Panc1 (cell line): ENCODE measurements around the gene FFAR3. TPM values are rescaled to one million over a fixed set of nuclear protein-coding genes. Genes with fewer than 3 reads are reported as not detected.
A peak's percentile ranks its signal among the peaks of the same experiment; 100 is the strongest.

ENCODE experiments used
- ATAC-seq: fragments of 200-7000 bp; cut with Tn5 transposase; 2 replicates; pipeline ENCODE4 v1.9.1; 2020; ENCODE audit warnings: mild to moderate bottlenecking, moderate library complexity
- BruUV-seq: library from RNA; stranded (reverse); fragments of 400-500 nt; replicated peaks from 2 replicates; lab custom pipeline; 2021; lab: Mats Ljungman, UMichigan
- CTCF ChIA-PET: fragments of 300-600 bp; sonication (Branson Sonifier 250); formaldehyde crosslinking; loops from one replicate; lab custom pipeline; 2022; ENCODE audit warnings: antibody characterized with exemption; lab: Charles Lee
- POLR2A ChIA-PET: fragments of 300-600 bp; sonication (Branson Sonifier 250); formaldehyde crosslinking; loops from one replicate; lab custom pipeline; 2022; ENCODE audit warnings: antibody characterized with exemption; lab: Charles Lee
- DNase-seq: peaks from one replicate; pipeline ENCODE4 v3.0.0-alpha.2; 2010; ENCODE audit warnings: low read depth, low spot score
- H3K27ac ChIP-seq: 2 replicates; pipeline ENCODE4 v1.5.1; 2011; ENCODE audit warnings: mild to moderate bottlenecking, low read length, inconsistent platforms
- H3K27me3 ChIP-seq: fragments of 200-500 bp; sonication (Bioruptor generic); 2 replicates; pipeline ENCODE4 v1.6.0; 2014; ENCODE audit warnings: low read length, inconsistent platforms; ENCODE audit not compliant: control insufficient read depth, insufficient read depth
- H3K36me3 ChIP-seq: fragments of 200-500 bp; sonication (Bioruptor generic); 2 replicates; pipeline ENCODE4 v1.5.1; 2014; ENCODE audit warnings: inconsistent platforms, mild to moderate bottlenecking, low read length, moderate library complexity; ENCODE audit not compliant: control insufficient read depth, insufficient read depth
- H3K4me1 ChIP-seq: 2 replicates; pipeline ENCODE4 v1.5.1; 2011; ENCODE audit warnings: inconsistent platforms, mild to moderate bottlenecking, low read length, moderate library complexity; ENCODE audit not compliant: control insufficient read depth, insufficient read depth
- H3K4me3 ChIP-seq, 2 experiments: 2 replicates each; pipeline ENCODE4 v1.5.1; 2011 to 2012; ENCODE audit warnings: low read depth in 2 of 2, low read length in 2 of 2, mild to moderate bottlenecking in 2 of 2, inconsistent platforms in 1 of 2, moderate library complexity in 1 of 2
- H3K9me3 ChIP-seq: fragments of 200-500 bp; sonication (Bioruptor generic); 2 replicates; pipeline ENCODE4 v1.5.1; 2014; ENCODE audit warnings: low read depth, mild to moderate bottlenecking, inconsistent platforms, low read length, moderate library complexity; ENCODE audit not compliant: control insufficient read depth, insufficient read depth
- CTCF ChIP-seq: fragments of 450-650 bp; IDR thresholded peaks from 2 replicates; pipeline ENCODE4 v1.5.1; 2017; ENCODE audit warnings: mild to moderate bottlenecking
- POLR2AphosphoS5 ChIP-seq: IDR thresholded peaks from 2 replicates; pipeline ENCODE4 v1.6.1; 2012; ENCODE audit warnings: mild to moderate bottlenecking, low read depth, low read length, moderate library complexity
- REST ChIP-seq, 2 experiments: IDR thresholded peaks; 2 replicates each; pipeline ENCODE4 v1.6.1; 2011 to 2012; ENCODE audit warnings: low read depth in 2 of 2, control low read depth in 1 of 2, low read length in 1 of 2, mild to moderate bottlenecking in 1 of 2, moderate library complexity in 1 of 2; ENCODE audit not compliant: insufficient read depth in 1 of 2
- SIN3A ChIP-seq: IDR thresholded peaks from 2 replicates; pipeline ENCODE4 v1.6.1; 2012; ENCODE audit warnings: low read depth, mild to moderate bottlenecking, low read length, moderate library complexity, borderline replicate concordance; ENCODE audit not compliant: insufficient read depth
- TCF7L2 ChIP-seq: IDR thresholded peaks from 2 replicates; pipeline ENCODE4 v1.6.1; 2011; ENCODE audit warnings: mild to moderate bottlenecking, low read depth, low read length, inconsistent platforms
- in situ Hi-C: cut with HindIII; loops from 2 replicates; pipeline ENCODE4 v1.10.0; 2016; ENCODE audit warnings: low sequenced_read_pairs, low pct_unique_long_range_greater_than_20kb
- intact Hi-C: fragments of 100-400 bp; cut with micrococcal nuclease; formaldehyde crosslinking; loops from one replicate; pipeline ENCODE4 v1.10.0; 2022; ENCODE audit not compliant: unreplicated experiment
- total RNA-seq: library from RNA; stranded (reverse); gene quantifications from one replicate; pipeline ENCODE4 v1.2.1, GENCODE V29; 2021; ENCODE audit not compliant: unreplicated experiment

FFAR3 gene
- total RNA-seq, 1 experiment from 2014 or later = not detected

GRCh38 chr19:35403116-35403760 is 45.0 kb downstream of the FFAR3 start:
- Histone ChIP-seq H3K9me3 (no peaks in the 10 kb centered on the region), H3K4me1 (no peaks in the 10 kb centered on the region), H3K4me3 (no peak overlapping the region), H3K27me3 (no peaks in the 10 kb centered on the region), H3K27ac (no peak overlapping the region), H3K36me3 (no peaks in the 10 kb centered on the region)
- ChIA-PET CTCF (no interaction called here), POLR2A (interaction anchor here (0.5 to 0.7 kb wide), 2 partner anchors 181 to 245 kb away, joined by 5 read pairs; partner anchors contain the start of gene COX6B1)
- ATAC-seq = no peak
- in situ Hi-C loops (no loop called here), intact Hi-C loops (no loop called here)
- DNase-seq = no peak
- BruUV-seq = no TSS peak
- TF ChIP-seq REST (IDR thresholded peaks at IDR 0.05; ENCODE audit: insufficient read depth in 1 of 2, low read depth in 2 of 2, low read length in 1 of 2) (no peak), SIN3A (no peak), CTCF (no peak), POLR2AphosphoS5 (no peak), TCF7L2 (no peak)

GRCh38 chr19:35404879-35405622 is 46.8 kb downstream of the FFAR3 start:
- Histone ChIP-seq H3K27ac (no peak overlapping the region), H3K4me1 (no peaks in the 10 kb centered on the region), H3K36me3 (no peaks in the 10 kb centered on the region), H3K9me3 (no peaks in the 10 kb centered on the region), H3K4me3 (no peak overlapping the region), H3K27me3 (peaks cover 10% of the 10 kb centered on the region; the same call in 1 of the 2 replicates)
- intact Hi-C loops = no loop called here
- POLR2A ChIA-PET = interaction anchor here (0.6 kb wide), 2 partner anchors 50 to 82 kb away, joined by 3 to 4 read pairs; no protein-coding TSS in a partner anchor
- DNase-seq (no peak), ATAC-seq (0 out of 2 replicates have a peak, but pooled peaks have one; percentile 28)
- CTCF ChIA-PET = no interaction called here
- TF ChIP-seq CTCF (no peak), REST (IDR thresholded peaks at IDR 0.05; ENCODE audit: insufficient read depth in 1 of 2, low read depth in 2 of 2, low read length in 1 of 2) (no peak), SIN3A (no peak), POLR2AphosphoS5 (no peak), TCF7L2 (no peak)
- no TSS peak for BruUV-seq
- in situ Hi-C loops = no loop called here
